GM12878 (cell line): ENCODE measurements around the gene CASS4. TPM values are rescaled to one million over a fixed set of nuclear protein-coding genes. Genes with fewer than 3 reads are reported as not detected.
A peak's percentile ranks its signal among the peaks of the same experiment; 100 is the strongest.

Source experiments
- ATF7 ChIP-seq: fragments of 450-650 bp; IDR thresholded peaks from 2 replicates; pipeline ENCODE4 v1.6.1; 2016; ENCODE audit warnings: low read depth, mild to moderate bottlenecking
- ETV6 ChIP-seq, 2 experiments: fragments of 450-650 bp in 1 of 2; IDR thresholded peaks in 1 of 2; conservative IDR thresholded peaks in 1 of 2; 2 replicates each; pipeline ENCODE4 v1.6.1; 2014; ENCODE audit warnings: antibody characterized with exemption in 1 of 2, borderline replicate concordance in 1 of 2, low read depth in 1 of 2, mild to moderate bottlenecking in 1 of 2, moderate library complexity in 1 of 2
- IKZF2 ChIP-seq, 2 experiments: fragments of 450-650 bp; IDR thresholded peaks; 2 replicates each; pipeline ENCODE4 v1.6.1; 2017; ENCODE audit warnings: mild to moderate bottlenecking in 2 of 2, moderate library complexity in 2 of 2
- IRF4 ChIP-seq: IDR thresholded peaks from 2 replicates; pipeline ENCODE4 v1.6.1; 2011; ENCODE audit warnings: low read depth, low read length
- JUNB ChIP-seq: IDR thresholded peaks from 2 replicates; pipeline ENCODE4 v1.6.1; 2016; ENCODE audit warnings: antibody characterized with exemption, mild to moderate bottlenecking
- JUND ChIP-seq: IDR thresholded peaks from 2 replicates; pipeline ENCODE4 v1.6.1; 2012; ENCODE audit warnings: low read depth, mild to moderate bottlenecking, low read length, improper control_type of control experiment, moderate library complexity
- PML ChIP-seq: IDR thresholded peaks from 2 replicates; pipeline ENCODE4 v1.6.1; 2012; ENCODE audit warnings: low read length, inconsistent platforms
- POLR2A ChIP-seq: IDR thresholded peaks from 2 replicates; pipeline ENCODE4 v1.6.1; 2011; ENCODE audit warnings: low read depth, mild to moderate bottlenecking, low read length
- POLR2AphosphoS5 ChIP-seq: IDR thresholded peaks from 2 replicates; pipeline ENCODE4 v1.6.1; 2011; ENCODE audit warnings: mild to moderate bottlenecking, low read length, inconsistent platforms
- POU2F2 ChIP-seq: IDR thresholded peaks from 3 replicates; pipeline ENCODE4 v1.6.1; 2011; ENCODE audit warnings: low read depth, mild to moderate bottlenecking, low read length, borderline replicate concordance
- RAD51 ChIP-seq: fragments of 450-650 bp; IDR thresholded peaks from 2 replicates; pipeline ENCODE4 v1.6.1; 2016; ENCODE audit warnings: moderate library complexity, mild to moderate bottlenecking, inconsistent platforms
- SUZ12 ChIP-seq: fragments of 200-600 bp; sonication (generic); IDR thresholded peaks from one replicate; pipeline ENCODE4 v1.6.1; 2018; ENCODE audit warnings: antibody characterized with exemption, mild to moderate bottlenecking; ENCODE audit not compliant: unreplicated experiment
- polyA plus RNA-seq, 11 experiments: library from polyadenylated mRNA; depleted of rRNA in 4 of 11; unstranded in 6 of 11; stranded (reverse) in 5 of 11; fragments of >200 nt; fragmentation: Nextera tagmentation in 4 of 11; fragmentation: Illumina TruSeq in 1 of 11; extraction: Ambion mirVana in 4 of 11; extraction: Trizol in 1 of 11; gene quantifications; 1 replicate in 1 of 11; 2 replicates in 10 of 11; pipeline versions ENCODE4 v1.2.1 to v1.2.3, GENCODE V29; 2011 to 2016; ENCODE audit warnings: inconsistent platforms in 2 of 11, missing spikeins in 2 of 11, low read depth in 1 of 11
- total RNA-seq, 4 experiments: library from RNA; depleted of rRNA in 3 of 4; stranded (reverse); fragments of >200 nt in 3 of 4; fragmentation: Illumina TruSeq in 1 of 4; extraction: Trizol in 1 of 4; gene quantifications; 2 replicates each; pipeline versions ENCODE4 v1.2.1 to v1.2.3, GENCODE V29; 2013 to 2021
- TF ChIP-seq, protein P1 (sequence below): fragments of 450-650 bp; IDR thresholded peaks from 2 replicates; pipeline ENCODE4 v1.6.1; 2016; ENCODE audit warnings: mild to moderate bottlenecking, moderate library complexity, borderline replicate concordance
- TF ChIP-seq, protein P2 (sequence below): fragments of 450-650 bp; IDR thresholded peaks from 2 replicates; pipeline ENCODE4 v1.6.1; 2016; ENCODE audit warnings: mild to moderate bottlenecking
- TF ChIP-seq, protein P3 (sequence below): fragments of 450-650 bp; IDR thresholded peaks from 2 replicates; pipeline ENCODE4 v1.6.1; 2016; ENCODE audit warnings: mild to moderate bottlenecking
- TF ChIP-seq, protein P4 (sequence below): fragments of 450-650 bp; formaldehyde crosslinking; IDR thresholded peaks from 2 replicates; pipeline ENCODE4 v1.4.0; 2020; ENCODE audit warnings: mild to moderate bottlenecking, moderate library complexity

CASS4 gene
- total and polyA plus RNA-seq, 10 of the 15 experiments (the other 5 are each of a cell fraction or from before 2014, with no cell fraction given): 0.04 to 0.24 (median 0.11) TPM; not detected in 1

DNA sequence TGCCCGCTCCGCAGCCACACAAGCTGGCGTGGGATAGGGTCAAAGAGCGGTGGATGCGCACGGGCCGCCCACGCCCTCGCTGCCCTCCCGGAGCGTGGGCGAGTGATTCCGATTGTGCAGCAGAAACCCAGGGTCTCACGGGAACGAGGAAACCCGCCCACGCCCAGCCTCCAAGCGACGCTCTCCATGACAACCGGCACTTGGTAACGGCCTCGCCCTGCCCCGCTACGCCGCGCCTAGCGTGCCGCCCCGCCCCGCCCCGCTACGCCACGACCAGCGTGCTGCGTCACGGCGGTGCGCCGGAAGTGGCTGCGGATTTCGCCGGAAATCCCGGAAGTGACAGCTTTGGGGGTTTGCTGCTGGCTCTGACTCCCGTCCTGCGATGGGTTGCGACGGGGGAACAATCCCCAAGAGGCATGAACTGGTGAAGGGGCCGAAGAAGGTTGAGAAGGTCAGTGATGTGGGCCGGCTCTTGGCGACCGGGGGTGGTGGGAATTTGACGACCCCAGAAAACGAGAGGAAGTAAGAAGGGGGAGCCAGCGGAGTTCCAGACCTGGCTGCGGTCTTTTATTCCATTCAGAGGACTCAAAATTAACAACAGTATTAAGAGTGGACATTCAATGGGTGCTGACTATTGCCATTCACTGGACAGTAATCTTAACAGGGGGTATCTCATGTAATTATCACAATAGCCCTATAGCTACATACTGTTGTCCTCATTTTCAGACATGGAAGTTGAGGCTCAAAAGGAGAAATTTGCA is 56.4 kb downstream of the CASS4 start, which contains the start of gene RTF2 (continued):
- TF ChIP-seq, protein P1, sequence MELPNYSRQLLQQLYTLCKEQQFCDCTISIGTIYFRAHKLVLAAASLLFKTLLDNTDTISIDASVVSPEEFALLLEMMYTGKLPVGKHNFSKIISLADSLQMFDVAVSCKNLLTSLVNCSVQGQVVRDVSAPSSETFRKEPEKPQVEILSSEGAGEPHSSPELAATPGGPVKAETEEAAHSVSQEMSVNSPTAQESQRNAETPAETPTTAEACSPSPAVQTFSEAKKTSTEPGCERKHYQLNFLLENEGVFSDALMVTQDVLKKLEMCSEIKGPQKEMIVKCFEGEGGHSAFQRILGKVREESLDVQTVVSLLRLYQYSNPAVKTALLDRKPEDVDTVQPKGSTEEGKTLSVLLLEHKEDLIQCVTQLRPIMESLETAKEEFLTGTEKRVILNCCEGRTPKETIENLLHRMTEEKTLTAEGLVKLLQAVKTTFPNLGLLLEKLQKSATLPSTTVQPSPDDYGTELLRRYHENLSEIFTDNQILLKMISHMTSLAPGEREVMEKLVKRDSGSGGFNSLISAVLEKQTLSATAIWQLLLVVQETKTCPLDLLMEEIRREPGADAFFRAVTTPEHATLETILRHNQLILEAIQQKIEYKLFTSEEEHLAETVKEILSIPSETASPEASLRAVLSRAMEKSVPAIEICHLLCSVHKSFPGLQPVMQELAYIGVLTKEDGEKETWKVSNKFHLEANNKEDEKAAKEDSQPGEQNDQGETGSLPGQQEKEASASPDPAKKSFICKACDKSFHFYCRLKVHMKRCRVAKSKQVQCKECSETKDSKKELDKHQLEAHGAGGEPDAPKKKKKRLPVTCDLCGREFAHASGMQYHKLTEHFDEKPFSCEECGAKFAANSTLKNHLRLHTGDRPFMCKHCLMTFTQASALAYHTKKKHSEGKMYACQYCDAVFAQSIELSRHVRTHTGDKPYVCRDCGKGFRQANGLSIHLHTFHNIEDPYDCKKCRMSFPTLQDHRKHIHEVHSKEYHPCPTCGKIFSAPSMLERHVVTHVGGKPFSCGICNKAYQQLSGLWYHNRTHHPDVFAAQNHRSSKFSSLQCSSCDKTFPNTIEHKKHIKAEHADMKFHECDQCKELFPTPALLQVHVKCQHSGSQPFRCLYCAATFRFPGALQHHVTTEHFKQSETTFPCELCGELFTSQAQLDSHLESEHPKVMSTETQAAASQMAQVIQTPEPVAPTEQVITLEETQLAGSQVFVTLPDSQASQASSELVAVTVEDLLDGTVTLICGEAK: peak; percentile 95
- peak; percentile 52; the same call in 1 of the 3 replicates for TF ChIP-seq POU2F2
- TF ChIP-seq, protein P2, sequence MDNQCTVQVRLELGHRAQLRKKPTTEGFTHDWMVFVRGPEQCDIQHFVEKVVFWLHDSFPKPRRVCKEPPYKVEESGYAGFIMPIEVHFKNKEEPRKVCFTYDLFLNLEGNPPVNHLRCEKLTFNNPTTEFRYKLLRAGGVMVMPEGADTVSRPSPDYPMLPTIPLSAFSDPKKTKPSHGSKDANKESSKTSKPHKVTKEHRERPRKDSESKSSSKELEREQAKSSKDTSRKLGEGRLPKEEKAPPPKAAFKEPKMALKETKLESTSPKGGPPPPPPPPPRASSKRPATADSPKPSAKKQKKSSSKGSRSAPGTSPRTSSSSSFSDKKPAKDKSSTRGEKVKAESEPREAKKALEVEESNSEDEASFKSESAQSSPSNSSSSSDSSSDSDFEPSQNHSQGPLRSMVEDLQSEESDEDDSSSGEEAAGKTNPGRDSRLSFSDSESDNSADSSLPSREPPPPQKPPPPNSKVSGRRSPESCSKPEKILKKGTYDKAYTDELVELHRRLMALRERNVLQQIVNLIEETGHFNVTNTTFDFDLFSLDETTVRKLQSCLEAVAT: peak; percentile 50; the same call in 1 of the 2 replicates
- peak; percentile 63; the same call in 1 of the 2 replicates for TF ChIP-seq IRF4
- no peak for TF ChIP-seq SUZ12
- TF ChIP-seq RAD51: no peak
- peak; percentile 59; the same call in 1 of the 2 replicates for TF ChIP-seq ATF7
- TF ChIP-seq, protein P3, sequence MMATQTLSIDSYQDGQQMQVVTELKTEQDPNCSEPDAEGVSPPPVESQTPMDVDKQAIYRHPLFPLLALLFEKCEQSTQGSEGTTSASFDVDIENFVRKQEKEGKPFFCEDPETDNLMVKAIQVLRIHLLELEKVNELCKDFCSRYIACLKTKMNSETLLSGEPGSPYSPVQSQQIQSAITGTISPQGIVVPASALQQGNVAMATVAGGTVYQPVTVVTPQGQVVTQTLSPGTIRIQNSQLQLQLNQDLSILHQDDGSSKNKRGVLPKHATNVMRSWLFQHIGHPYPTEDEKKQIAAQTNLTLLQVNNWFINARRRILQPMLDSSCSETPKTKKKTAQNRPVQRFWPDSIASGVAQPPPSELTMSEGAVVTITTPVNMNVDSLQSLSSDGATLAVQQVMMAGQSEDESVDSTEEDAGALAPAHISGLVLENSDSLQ: peak; percentile 80
- TF ChIP-seq ETV6 (conservative IDR thresholded peaks at IDR 0.05 in 1 of 2, IDR thresholded peaks at IDR 0.05 in 1 of 2; ENCODE audit: borderline replicate concordance in 1 of 2, low read depth in 1 of 2): peak in 1 of 2 experiments; percentile 87; a peak in 2 of 4 replicates
- peak; percentile 63; the same call in 1 of the 2 replicates for TF ChIP-seq PML
- TF ChIP-seq, protein P4, sequence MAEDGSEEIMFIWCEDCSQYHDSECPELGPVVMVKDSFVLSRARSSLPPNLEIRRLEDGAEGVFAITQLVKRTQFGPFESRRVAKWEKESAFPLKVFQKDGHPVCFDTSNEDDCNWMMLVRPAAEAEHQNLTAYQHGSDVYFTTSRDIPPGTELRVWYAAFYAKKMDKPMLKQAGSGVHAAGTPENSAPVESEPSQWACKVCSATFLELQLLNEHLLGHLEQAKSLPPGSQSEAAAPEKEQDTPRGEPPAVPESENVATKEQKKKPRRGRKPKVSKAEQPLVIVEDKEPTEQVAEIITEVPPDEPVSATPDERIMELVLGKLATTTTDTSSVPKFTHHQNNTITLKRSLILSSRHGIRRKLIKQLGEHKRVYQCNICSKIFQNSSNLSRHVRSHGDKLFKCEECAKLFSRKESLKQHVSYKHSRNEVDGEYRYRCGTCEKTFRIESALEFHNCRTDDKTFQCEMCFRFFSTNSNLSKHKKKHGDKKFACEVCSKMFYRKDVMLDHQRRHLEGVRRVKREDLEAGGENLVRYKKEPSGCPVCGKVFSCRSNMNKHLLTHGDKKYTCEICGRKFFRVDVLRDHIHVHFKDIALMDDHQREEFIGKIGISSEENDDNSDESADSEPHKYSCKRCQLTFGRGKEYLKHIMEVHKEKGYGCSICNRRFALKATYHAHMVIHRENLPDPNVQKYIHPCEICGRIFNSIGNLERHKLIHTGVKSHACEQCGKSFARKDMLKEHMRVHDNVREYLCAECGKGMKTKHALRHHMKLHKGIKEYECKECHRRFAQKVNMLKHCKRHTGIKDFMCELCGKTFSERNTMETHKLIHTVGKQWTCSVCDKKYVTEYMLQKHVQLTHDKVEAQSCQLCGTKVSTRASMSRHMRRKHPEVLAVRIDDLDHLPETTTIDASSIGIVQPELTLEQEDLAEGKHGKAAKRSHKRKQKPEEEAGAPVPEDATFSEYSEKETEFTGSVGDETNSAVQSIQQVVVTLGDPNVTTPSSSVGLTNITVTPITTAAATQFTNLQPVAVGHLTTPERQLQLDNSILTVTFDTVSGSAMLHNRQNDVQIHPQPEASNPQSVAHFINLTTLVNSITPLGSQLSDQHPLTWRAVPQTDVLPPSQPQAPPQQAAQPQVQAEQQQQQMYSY: no peak
- peak; percentile 25; the same call in 1 of the 2 replicates for TF ChIP-seq JUND
- TF ChIP-seq POLR2AphosphoS5: peak; percentile 83
- peak; percentile 59 to 73; a peak in 3 of 4 replicates for TF ChIP-seq IKZF2 (IDR thresholded peaks at IDR 0.05)
- peak; percentile 93 for TF ChIP-seq POLR2A
- no peak for TF ChIP-seq JUNB
